Neuronal stem cell (in vitro differentiated cells): Measurements from ENCODE around the gene MUC12.

Experiments
- DNase-seq: peaks from one replicate; pipeline ENCODE4 v3.0.0-alpha.2; 2013; ENCODE audit warnings: low spot score
- H2AFZ ChIP-seq: one replicate; pipeline ENCODE4 v1.6.1; 2013; ENCODE audit warnings: mild to moderate bottlenecking, low read length, inconsistent platforms
- H2AK5ac ChIP-seq: 2 replicates; pipeline ENCODE4 v1.6.1; 2013; ENCODE audit warnings: low read depth, mild to moderate bottlenecking, inconsistent platforms, low read length, moderate library complexity, mixed read lengths
- H2BK120ac ChIP-seq: 2 replicates; pipeline ENCODE4 v1.6.1; 2013; ENCODE audit warnings: low read depth, mild to moderate bottlenecking, inconsistent platforms, low read length, moderate library complexity, mixed read lengths
- H2BK12ac ChIP-seq: one replicate; pipeline ENCODE4 v1.6.1; 2013; ENCODE audit warnings: low read length, inconsistent platforms
- H2BK15ac ChIP-seq: 2 replicates; pipeline ENCODE4 v1.6.1; 2013; ENCODE audit warnings: mild to moderate bottlenecking, low read length, inconsistent platforms, mixed read lengths
- H2BK5ac ChIP-seq: one replicate; pipeline ENCODE4 v1.6.1; 2013; ENCODE audit warnings: inconsistent platforms, mild to moderate bottlenecking, low read length, moderate library complexity
- H3K14ac ChIP-seq: one replicate; pipeline ENCODE4 v1.6.1; 2013; ENCODE audit warnings: low read length, inconsistent platforms
- H3K18ac ChIP-seq: 2 replicates; pipeline ENCODE4 v1.6.1; 2013; ENCODE audit warnings: low read length, inconsistent platforms
- H3K23ac ChIP-seq: 2 replicates; pipeline ENCODE4 v1.6.1; 2013; ENCODE audit warnings: low read depth, mild to moderate bottlenecking, mixed read lengths, low read length, inconsistent platforms; ENCODE audit not compliant: poor library complexity
- H3K27ac ChIP-seq: replicated peaks from 3 replicates; pipeline ENCODE4 v1.5.1; 2013; ENCODE audit warnings: low read length, inconsistent platforms
- H3K27me3 ChIP-seq, 3 experiments: 2 replicates each; pipeline ENCODE4 v1.6.1; 2013; ENCODE audit warnings: low read length in 3 of 3, mild to moderate bottlenecking in 2 of 3, inconsistent platforms in 1 of 3, low read depth in 1 of 3, mixed read lengths in 1 of 3, moderate library complexity in 1 of 3; ENCODE audit not compliant: control insufficient read depth in 3 of 3, insufficient read depth in 3 of 3
- H3K36me3 ChIP-seq, 2 donors: replicated peaks in 1 of 2; 2 replicates each; pipeline ENCODE4 v1.6.1; 2013; ENCODE audit warnings: low read length in 2 of 2; ENCODE audit not compliant: control insufficient read depth in 2 of 2, insufficient read depth in 2 of 2
- H3K4ac ChIP-seq: 2 replicates; pipeline ENCODE4 v1.6.1; 2013; ENCODE audit warnings: inconsistent platforms, mild to moderate bottlenecking, low read length, moderate library complexity
- H3K4me1 ChIP-seq, 2 donors: 1 replicate in 1 of 2; 2 replicates in 1 of 2; pipeline ENCODE4 v1.6.1; 2013; ENCODE audit warnings: low read length in 2 of 2, low read depth in 1 of 2; ENCODE audit not compliant: control insufficient read depth in 2 of 2, insufficient read depth in 1 of 2
- H3K4me2 ChIP-seq: one replicate; pipeline ENCODE4 v1.6.1; 2013; ENCODE audit warnings: mild to moderate bottlenecking, low read length, inconsistent platforms; ENCODE audit not compliant: insufficient read depth, poor library complexity, severe bottlenecking
- H3K4me3 ChIP-seq, 2 donors: 2 replicates each; pipeline ENCODE4 v1.5.1; 2013; ENCODE audit warnings: low read length in 2 of 2, mild to moderate bottlenecking in 2 of 2, inconsistent platforms in 1 of 2, moderate library complexity in 1 of 2
- H3K79me1 ChIP-seq: one replicate; pipeline ENCODE4 v1.6.1; 2013; ENCODE audit warnings: low read depth, mild to moderate bottlenecking, inconsistent platforms, low read length, moderate library complexity
- H3K9ac ChIP-seq: one replicate; pipeline ENCODE4 v1.6.1; 2013; ENCODE audit warnings: mild to moderate bottlenecking, low read depth, low read length, inconsistent platforms; ENCODE audit not compliant: poor library complexity
- H3K9me3 ChIP-seq, 2 donors: replicated peaks in 1 of 2; 2 replicates each; pipeline versions ENCODE3 to v1.6.1; 2013; ENCODE audit warnings: low read length in 2 of 2, mild to moderate bottlenecking in 2 of 2, inconsistent platforms in 1 of 2, low read depth in 1 of 2, mixed read lengths in 1 of 2, moderate library complexity in 1 of 2; ENCODE audit not compliant: control insufficient read depth in 2 of 2, insufficient read depth in 1 of 2
- H4K8ac ChIP-seq: one replicate; pipeline ENCODE4 v1.6.1; 2013; ENCODE audit warnings: low read depth, mild to moderate bottlenecking, inconsistent platforms, low read length, moderate library complexity
- H4K91ac ChIP-seq: one replicate; pipeline ENCODE4 v1.6.1; 2013; ENCODE audit warnings: low read length, low read depth, mild to moderate bottlenecking, inconsistent platforms; ENCODE audit not compliant: poor library complexity
- WGBS, 2 donors: extraction: QIAGEN DNeasy Blood & Tissue Kit; methylation state at CpG; one replicate each; pipeline ENCODE4 v1.1.7; 2013; ENCODE audit warnings: missing lambda C conversion rate in 2 of 2, mixed read lengths in 1 of 2; ENCODE audit not compliant: insufficient read length in 2 of 2, insufficient replicate concordance in 1 of 2; ENCODE audit errors: extremely low coverage in 2 of 2; 5-methylcytosine and 5-hydroxymethylcytosine counted together

MUC12 gene

DNA sequence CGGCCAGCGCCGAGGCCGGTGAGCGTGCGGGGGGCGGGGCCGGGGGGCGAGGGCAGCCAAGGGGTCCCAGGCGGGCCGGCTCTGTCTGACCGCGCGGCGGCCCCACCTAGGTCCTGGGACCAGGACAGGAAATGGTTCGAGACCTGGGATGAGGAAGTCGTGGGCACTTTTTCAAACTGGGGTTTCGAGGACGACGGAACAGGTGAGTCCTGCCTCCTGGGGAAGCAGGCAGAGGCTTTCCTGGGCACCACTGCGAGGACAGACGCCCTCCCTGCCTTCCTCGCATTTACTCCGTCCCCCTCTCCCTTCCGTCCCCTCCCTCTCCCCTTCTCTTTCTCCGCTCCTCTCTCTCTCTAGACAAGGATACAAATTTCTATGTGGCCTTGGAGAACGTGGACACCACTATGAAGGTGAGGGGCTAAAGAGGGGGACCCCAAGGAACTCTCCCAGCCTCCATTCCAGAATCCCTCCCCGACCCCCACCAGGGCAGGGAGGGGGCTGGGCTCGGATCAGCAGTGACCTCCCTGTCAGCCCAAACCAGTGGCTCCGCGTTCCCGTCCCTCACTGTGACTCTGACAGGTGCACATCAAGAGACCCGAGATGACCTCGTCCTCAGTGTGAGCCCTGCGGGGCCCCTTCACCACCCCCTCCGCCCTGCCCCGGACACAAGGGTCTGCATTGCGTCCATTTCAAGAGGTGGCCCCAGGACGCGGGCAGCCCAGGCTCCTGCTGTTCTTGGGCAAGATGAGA is 2.6 kb upstream of the MUC12 start:
- no peak overlapping the region for H4K91ac ChIP-seq
- H3K27ac ChIP-seq: no peak overlapping the region
- H3K14ac ChIP-seq: peak overlapping the region; percentile 5
- H4K8ac ChIP-seq: no peak overlapping the region
- peak overlapping the region; percentile 12 for H2BK12ac ChIP-seq
- peak overlapping the region; percentile 90 for H3K4me2 ChIP-seq
- no CpG with 5 or more reads among the region's 40 CpGs for WGBS, 2 donors
- H3K36me3 ChIP-seq: no peaks in the 10 kb centered on the region
- peak overlapping the region; percentile 88 for H3K18ac ChIP-seq
- peaks cover 0 to 9% of the 10 kb centered on the region in 2 donors for H3K4me1 ChIP-seq
- peaks cover 0 to 2% of the 10 kb centered on the region in 2 donors for H3K9me3 ChIP-seq
- peak overlapping the region; percentile 81 for H3K9ac ChIP-seq
- no peak for DNase-seq
- H2BK120ac ChIP-seq: no peak overlapping the region
- H3K4ac ChIP-seq: no peak overlapping the region
- H3K27me3 ChIP-seq: peaks cover 15 to 68% (median 47%) of the 10 kb centered on the region in 3 experiments
- peaks cover 1% of the 10 kb centered on the region for H3K79me1 ChIP-seq
- H2AFZ ChIP-seq: peak overlapping the region; percentile 84
- H2AK5ac ChIP-seq: peak overlapping the region; percentile 5
- peak overlapping the region; percentile 17 for H2BK15ac ChIP-seq
- peak overlapping the region; percentile 97 for H3K23ac ChIP-seq
- H3K4me3 ChIP-seq: peak overlapping the region in 1 of 2 donors; percentile 11
- peak overlapping the region; percentile 1 for H2BK5ac ChIP-seq

DNA sequence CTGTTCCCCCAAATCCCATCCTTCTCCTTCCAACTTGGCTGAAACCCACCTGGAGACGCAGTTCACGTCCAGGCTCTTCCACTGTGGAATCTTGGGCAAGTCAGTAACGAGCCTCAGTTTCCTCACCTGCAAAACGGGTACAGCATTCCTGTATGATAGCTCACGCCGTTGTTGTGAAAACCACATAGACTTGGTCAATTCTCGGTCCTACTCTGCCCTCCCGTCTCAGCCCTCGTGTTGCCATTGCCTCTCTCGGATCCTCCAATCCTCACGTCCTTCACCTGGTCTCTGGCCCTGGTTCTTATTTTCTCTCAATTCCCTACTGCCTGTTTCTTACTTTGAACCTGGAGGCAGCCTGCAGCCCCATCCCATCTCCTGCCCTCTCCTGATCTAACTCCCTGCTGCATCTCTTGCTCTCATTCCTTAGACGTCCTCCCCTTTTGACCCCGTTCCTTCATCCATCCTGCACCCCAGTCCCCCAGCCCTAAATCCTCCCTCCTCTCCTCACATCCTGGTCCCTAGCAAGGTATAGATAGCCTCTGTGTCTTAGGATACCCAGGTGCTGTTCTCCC is 2.0 kb upstream of the MUC12 start:
- Histone ChIP-seq H3K4me2 (no peak overlapping the region), H3K36me3 (no peaks in the 10 kb centered on the region), H4K91ac (no peak overlapping the region), H2BK120ac (no peak overlapping the region), H2AFZ (no peak overlapping the region), H4K8ac (no peak overlapping the region), H3K18ac (peak overlapping the region; percentile 1), H3K14ac (no peak overlapping the region), H2BK15ac (no peak overlapping the region), H3K4ac (no peak overlapping the region), H2BK12ac (no peak overlapping the region), H3K23ac (peak overlapping the region; percentile 19), H3K4me3 (no peak overlapping the region), H3K27me3 (peaks cover 15 to 74% (median 47%) of the 10 kb centered on the region in 3 experiments), H3K27ac (no peak overlapping the region), H2BK5ac (no peak overlapping the region), H2AK5ac (no peak overlapping the region), H3K9ac (no peak overlapping the region), H3K9me3 (peaks cover 0 to 2% of the 10 kb centered on the region in 2 donors), H3K79me1 (peaks cover 1% of the 10 kb centered on the region), H3K4me1 (peaks cover 0 to 9% of the 10 kb centered on the region in 2 donors)
- WGBS, 2 donors: no CpG with 5 or more reads among the region's 13 CpGs
- no peak for DNase-seq

DNA sequence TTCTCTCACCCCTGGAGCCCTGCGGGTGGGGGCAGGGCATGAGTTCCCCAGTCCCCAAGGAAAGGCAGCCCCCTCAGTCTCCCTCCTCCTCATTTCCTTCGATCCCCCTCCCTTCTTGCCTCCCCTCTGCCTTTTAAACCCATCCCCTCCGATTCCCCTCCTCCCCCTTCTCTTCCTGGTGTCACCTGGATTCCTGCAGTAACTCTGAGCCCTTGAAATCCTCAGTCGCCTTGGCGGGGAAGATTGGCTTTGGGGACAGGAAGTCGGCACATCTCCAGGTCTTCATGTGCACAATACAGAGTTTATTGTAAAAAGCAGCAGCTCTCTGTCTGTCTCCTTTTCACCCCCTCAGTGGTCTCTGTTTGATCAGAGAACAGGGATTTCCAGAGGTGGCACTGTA is 1.3 kb upstream of the MUC12 start:
- Histone ChIP-seq H3K4me3 (no peak overlapping the region), H2BK5ac (no peak overlapping the region), H3K36me3 (no peaks in the 10 kb centered on the region), H3K14ac (no peak overlapping the region), H4K91ac (no peak overlapping the region), H3K23ac (no peak overlapping the region), H3K79me1 (no peaks in the 10 kb centered on the region), H4K8ac (no peak overlapping the region), H3K27ac (no peak overlapping the region), H2BK15ac (no peak overlapping the region), H2BK12ac (no peak overlapping the region), H3K4ac (no peak overlapping the region), H3K9me3 (peaks cover 0 to 2% of the 10 kb centered on the region in 2 donors), H2BK120ac (no peak overlapping the region), H3K27me3 (peaks cover 15 to 74% (median 47%) of the 10 kb centered on the region in 3 experiments), H2AK5ac (no peak overlapping the region), H3K4me1 (peaks cover 0 to 9% of the 10 kb centered on the region in 2 donors), H3K9ac (no peak overlapping the region), H3K18ac (no peak overlapping the region), H3K4me2 (no peak overlapping the region), H2AFZ (no peak overlapping the region)
- WGBS, 2 donors: no CpG with 5 or more reads among the region's 6 CpGs
- no peak for DNase-seq

DNA sequence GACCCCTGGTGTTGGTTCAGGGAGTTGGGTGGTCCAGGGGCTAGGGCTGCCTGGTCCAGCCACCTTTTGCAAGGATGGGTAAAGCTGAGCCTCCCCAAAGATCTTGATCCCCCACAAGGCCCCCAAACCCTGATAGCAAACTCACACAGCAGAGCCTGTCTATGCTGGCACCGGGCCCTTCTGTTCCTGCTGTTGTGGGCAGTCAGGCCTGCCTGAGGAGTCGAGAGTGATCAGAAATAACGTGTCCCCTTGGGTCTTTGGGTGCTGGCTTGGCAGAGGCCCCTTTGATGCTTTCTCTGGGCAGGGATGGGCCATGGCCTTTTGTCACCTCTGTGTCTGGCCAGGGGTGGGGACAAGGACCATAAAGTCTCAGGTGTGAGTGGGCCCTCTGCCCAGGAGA is 715 bp upstream of the MUC12 start:
- Histone ChIP-seq H4K8ac (no peak overlapping the region), H3K4me2 (no peak overlapping the region), H2AK5ac (peak overlapping the region; percentile 21), H2BK12ac (no peak overlapping the region), H2AFZ (no peak overlapping the region), H2BK15ac (peak overlapping the region; percentile 34), H3K14ac (no peak overlapping the region), H3K27ac (no peak overlapping the region), H3K79me1 (no peaks in the 10 kb centered on the region), H3K18ac (no peak overlapping the region), H3K4ac (no peak overlapping the region), H2BK5ac (no peak overlapping the region), H3K4me1 (peaks cover 0 to 9% of the 10 kb centered on the region in 2 donors), H2BK120ac (no peak overlapping the region), H3K9ac (no peak overlapping the region), H3K4me3 (no peak overlapping the region), H3K9me3 (peaks cover 0 to 2% of the 10 kb centered on the region in 2 donors), H4K91ac (no peak overlapping the region), H3K27me3 (peaks cover 15 to 70% (median 46%) of the 10 kb centered on the region in 3 experiments), H3K23ac (peak overlapping the region; percentile 47), H3K36me3 (no peaks in the 10 kb centered on the region)
- no CpG with 5 or more reads among the region's 3 CpGs for WGBS, 2 donors
- no peak for DNase-seq
